K562 (cell line): Measurements from ENCODE around the gene COL25A1. TPM values are rescaled to one million over a fixed set of nuclear protein-coding genes. Genes with fewer than 3 reads are reported as not detected.

Source experiments
- CREB3L1 ChIP-seq: fragments of 450-650 bp; IDR thresholded peaks from 2 replicates; pipeline ENCODE4 v1.6.1; 2014; ENCODE audit warnings: low read depth, mild to moderate bottlenecking, moderate library complexity, borderline replicate concordance
- CREB5 ChIP-seq: fragments of 250-450 bp; sonication (Bioruptor Pico); IDR thresholded peaks from 2 replicates; pipeline ENCODE4 v1.5.0; 2020; ENCODE audit warnings: mild to moderate bottlenecking
- HNRNPLL ChIP-seq: fragments of 200-400 bp; formaldehyde crosslinking; IDR thresholded peaks from 2 replicates; pipeline ENCODE4 v1.6.1; 2017; ENCODE audit warnings: low read length, low read depth, mild to moderate bottlenecking; ENCODE audit not compliant: poor library complexity, severe bottlenecking
- KDM1A ChIP-seq, 2 experiments: fragments of 450-650 bp; IDR thresholded peaks; 2 replicates each; pipeline ENCODE4 v1.6.1; 2016; ENCODE audit warnings: mild to moderate bottlenecking in 2 of 2
- RCOR1 ChIP-seq, 2 experiments: IDR thresholded peaks; 2 replicates each; pipeline ENCODE4 v1.6.1; 2012; ENCODE audit warnings: low read depth in 2 of 2, low read length in 2 of 2, borderline replicate concordance in 1 of 2, improper control_type of control experiment in 1 of 2
- RERE ChIP-seq: sonication (generic); formaldehyde crosslinking; IDR thresholded peaks from 2 replicates; pipeline ENCODE4 v1.8.0; 2023; ENCODE audit warnings: missing genetic modification reagents, mild to moderate bottlenecking, borderline replicate concordance
- SAFB ChIP-seq: fragments of 200-400 bp; formaldehyde crosslinking; IDR thresholded peaks from 2 replicates; pipeline ENCODE4 v1.6.1; 2017; ENCODE audit warnings: low read depth, low read length, borderline replicate concordance
- SMC3 ChIP-seq: conservative IDR thresholded peaks from 2 replicates; pipeline ENCODE4 v1.6.1; 2011; ENCODE audit warnings: low read depth, low read length, improper control_type of control experiment; ENCODE audit not compliant: insufficient read depth
- SOX6 ChIP-seq: fragments of 450-650 bp; IDR thresholded peaks from 2 replicates; pipeline ENCODE4 v1.6.1; 2014; ENCODE audit warnings: mild to moderate bottlenecking
- TSHZ1 ChIP-seq: fragments of 250-450 bp; sonication (Bioruptor Pico); IDR thresholded peaks from 2 replicates; pipeline ENCODE4 v1.4.0; 2020; ENCODE audit warnings: mild to moderate bottlenecking, moderate library complexity
- ZBTB5 ChIP-seq: fragments of 450-650 bp; IDR thresholded peaks from 2 replicates; pipeline ENCODE4 v1.6.1; 2017; ENCODE audit warnings: antibody characterized with exemption
- ZFP30 ChIP-seq: fragments of 250-450 bp; sonication (Bioruptor Pico); IDR thresholded peaks from 2 replicates; pipeline ENCODE4 v1.8.0; 2022; ENCODE audit warnings: moderate library complexity, mild to moderate bottlenecking, inconsistent platforms, borderline replicate concordance
- ZNF311 ChIP-seq: fragments of 250-450 bp; sonication (Bioruptor Pico); IDR thresholded peaks from 2 replicates; pipeline ENCODE4 v1.4.0; 2020; ENCODE audit warnings: mild to moderate bottlenecking, moderate library complexity
- ZNF41 ChIP-seq: fragments of 250-450 bp; sonication (Bioruptor Pico); conservative IDR thresholded peaks from 2 replicates; pipeline ENCODE4 v1.4.0; 2020; ENCODE audit warnings: mild to moderate bottlenecking
- polyA plus RNA-seq, 8 experiments: library from polyadenylated mRNA; depleted of rRNA in 4 of 8; stranded (reverse) in 5 of 8; unstranded in 3 of 8; fragments of >200 nt; fragmentation: Nextera tagmentation in 2 of 8; fragmentation: Illumina TruSeq in 1 of 8; extraction: Ambion mirVana in 2 of 8; extraction: Trizol in 1 of 8; gene quantifications; 2 replicates each; pipeline versions ENCODE4 v1.2.1 to v1.2.3, GENCODE V29; 2011 to 2014; ENCODE audit warnings: inconsistent platforms in 1 of 8, missing spikeins in 1 of 8
- total RNA-seq, 7 experiments: library from RNA; depleted of rRNA in 6 of 7; stranded (reverse); fragments of >200 nt in 6 of 7; fragmentation: Illumina TruSeq in 2 of 7; extraction: Trizol in 2 of 7; gene quantifications; 2 replicates each; pipeline versions ENCODE4 v1.2.1 to v1.2.3, GENCODE V29; 2011 to 2021; ENCODE audit warnings: low replicate concordance in 1 of 7

COL25A1 gene
- total and polyA plus RNA-seq, 9 of the 15 experiments (the other 6 are each of a cell fraction or from before 2014, with no cell fraction given) = 0.03 to 0.62 (median 0.27) TPM

GRCh38 chr4:109128589-109128988 lies 173.9 kb downstream of the COL25A1 start (continued):
- no peak for TF ChIP-seq ZBTB5
- no peak for TF ChIP-seq ZNF311 (CRISPR knock-in tag)
- TF ChIP-seq SAFB = no peak
- peak in 1 of 2 experiments; percentile 77; a peak in 1 of 4 replicates for TF ChIP-seq RCOR1 (IDR thresholded peaks at IDR 0.05; ENCODE audit: borderline replicate concordance in 1 of 2, low read depth in 2 of 2, low read length in 2 of 2)
- TF ChIP-seq CREB3L1 = no peak
- no peak for TF ChIP-seq HNRNPLL
- no peak for TF ChIP-seq ZNF41 (CRISPR knock-in tag)
- no peak for TF ChIP-seq TSHZ1
- no peak for TF ChIP-seq SOX6
- peak in 1 of 2 experiments; percentile 55; a peak in 3 of 4 replicates for TF ChIP-seq KDM1A (IDR thresholded peaks at IDR 0.05)
- no peak for TF ChIP-seq ZFP30 (CRISPR knock-in tag)
- no peak for TF ChIP-seq RERE (CRISPR knock-in tag)
- TF ChIP-seq CREB5 (CRISPR knock-in tag) = no peak
- TF ChIP-seq SMC3 = no peak
